Panc1 (cell line): ENCODE measurements around the gene CREBZF. TPM values are rescaled to one million over a fixed set of nuclear protein-coding genes. Genes with fewer than 3 reads are reported as not detected.

Experiments used
- ATAC-seq: fragments of 200-7000 bp; cut with Tn5 transposase; 2 replicates; pipeline ENCODE4 v1.9.1; 2020; ENCODE audit warnings: mild to moderate bottlenecking, moderate library complexity
- BruUV-seq: library from RNA; stranded (reverse); fragments of 400-500 nt; replicated peaks from 2 replicates; lab custom pipeline; 2021; lab: Mats Ljungman, UMichigan
- CTCF ChIA-PET: fragments of 300-600 bp; sonication (Branson Sonifier 250); formaldehyde crosslinking; loops from one replicate; lab custom pipeline; 2022; ENCODE audit warnings: antibody characterized with exemption; lab: Charles Lee
- POLR2A ChIA-PET: fragments of 300-600 bp; sonication (Branson Sonifier 250); formaldehyde crosslinking; loops from one replicate; lab custom pipeline; 2022; ENCODE audit warnings: antibody characterized with exemption; lab: Charles Lee
- DNase-seq: peaks from one replicate; pipeline ENCODE4 v3.0.0-alpha.2; 2010; ENCODE audit warnings: low read depth, low spot score
- H3K27ac ChIP-seq: 2 replicates; pipeline ENCODE4 v1.5.1; 2011; ENCODE audit warnings: mild to moderate bottlenecking, low read length, inconsistent platforms
- H3K27me3 ChIP-seq: fragments of 200-500 bp; sonication (Bioruptor generic); 2 replicates; pipeline ENCODE4 v1.6.0; 2014; ENCODE audit warnings: low read length, inconsistent platforms; ENCODE audit not compliant: control insufficient read depth, insufficient read depth
- H3K36me3 ChIP-seq: fragments of 200-500 bp; sonication (Bioruptor generic); 2 replicates; pipeline ENCODE4 v1.5.1; 2014; ENCODE audit warnings: inconsistent platforms, mild to moderate bottlenecking, low read length, moderate library complexity; ENCODE audit not compliant: control insufficient read depth, insufficient read depth
- H3K4me1 ChIP-seq: 2 replicates; pipeline ENCODE4 v1.5.1; 2011; ENCODE audit warnings: inconsistent platforms, mild to moderate bottlenecking, low read length, moderate library complexity; ENCODE audit not compliant: control insufficient read depth, insufficient read depth
- H3K4me3 ChIP-seq, 2 experiments: 2 replicates each; pipeline ENCODE4 v1.5.1; 2011 to 2012; ENCODE audit warnings: low read depth in 2 of 2, low read length in 2 of 2, mild to moderate bottlenecking in 2 of 2, inconsistent platforms in 1 of 2, moderate library complexity in 1 of 2
- H3K9me3 ChIP-seq: fragments of 200-500 bp; sonication (Bioruptor generic); 2 replicates; pipeline ENCODE4 v1.5.1; 2014; ENCODE audit warnings: low read depth, mild to moderate bottlenecking, inconsistent platforms, low read length, moderate library complexity; ENCODE audit not compliant: control insufficient read depth, insufficient read depth
- CTCF ChIP-seq: fragments of 450-650 bp; IDR thresholded peaks from 2 replicates; pipeline ENCODE4 v1.5.1; 2017; ENCODE audit warnings: mild to moderate bottlenecking
- POLR2AphosphoS5 ChIP-seq: IDR thresholded peaks from 2 replicates; pipeline ENCODE4 v1.6.1; 2012; ENCODE audit warnings: mild to moderate bottlenecking, low read depth, low read length, moderate library complexity
- REST ChIP-seq, 2 experiments: IDR thresholded peaks; 2 replicates each; pipeline ENCODE4 v1.6.1; 2011 to 2012; ENCODE audit warnings: low read depth in 2 of 2, control low read depth in 1 of 2, low read length in 1 of 2, mild to moderate bottlenecking in 1 of 2, moderate library complexity in 1 of 2; ENCODE audit not compliant: insufficient read depth in 1 of 2
- SIN3A ChIP-seq: IDR thresholded peaks from 2 replicates; pipeline ENCODE4 v1.6.1; 2012; ENCODE audit warnings: low read depth, mild to moderate bottlenecking, low read length, moderate library complexity, borderline replicate concordance; ENCODE audit not compliant: insufficient read depth
- TCF7L2 ChIP-seq: IDR thresholded peaks from 2 replicates; pipeline ENCODE4 v1.6.1; 2011; ENCODE audit warnings: mild to moderate bottlenecking, low read depth, low read length, inconsistent platforms
- in situ Hi-C: cut with HindIII; loops from 2 replicates; pipeline ENCODE4 v1.10.0; 2016; ENCODE audit warnings: low sequenced_read_pairs, low pct_unique_long_range_greater_than_20kb
- intact Hi-C: fragments of 100-400 bp; cut with micrococcal nuclease; formaldehyde crosslinking; loops from one replicate; pipeline ENCODE4 v1.10.0; 2022; ENCODE audit not compliant: unreplicated experiment
- total RNA-seq: library from RNA; stranded (reverse); gene quantifications from one replicate; pipeline ENCODE4 v1.2.1, GENCODE V29; 2021; ENCODE audit not compliant: unreplicated experiment

CREBZF gene
- total RNA-seq, 1 experiment from 2014 or later, result 75.8 TPM

- ChIA-PET POLR2A (no interaction called here), CTCF (interaction anchor here (0.5 kb wide), 1 partner anchor 1075 kb away, joined by 4 read pairs; no protein-coding TSS in a partner anchor)
- BruUV-seq, result TSS peak; percentile 44
- intact Hi-C loops (no loop called here), in situ Hi-C loops (no loop called here)
- peaks cover 12% of the 10 kb centered on the region for H3K36me3 ChIP-seq
- DNase-seq, result no peak
- TF ChIP-seq CTCF (peak; percentile 72; the same call in 1 of the 2 replicates), TCF7L2 (no peak)
- H3K9me3 ChIP-seq, result no peaks in the 10 kb centered on the region
- H3K27ac ChIP-seq, result peak overlapping the region; percentile 11; the same call in 1 of the 2 replicates
- no peaks in the 10 kb centered on the region for H3K27me3 ChIP-seq
- no peak overlapping the region for H3K4me3 ChIP-seq
- H3K4me1 ChIP-seq, result peaks cover 6% of the 10 kb centered on the region
- no peak for ATAC-seq
These were observed 29.6 kb upstream of the CREBZF start for GRCh38 chr11:85694385-85694980.

- ATAC-seq (peak; percentile 50), DNase-seq (no peak)
- no TSS peak for BruUV-seq
- Histone ChIP-seq H3K4me1 (peaks cover 21% of the 10 kb centered on the region), H3K4me3 (peak within 1 kb of the TSS in 1 of 2 experiments; percentile 2; a peak in 1 of 4 replicates), H3K27ac (peak within 1 kb of the TSS; percentile 48; the same call in 1 of the 2 replicates), H3K27me3 (no peaks in the 10 kb centered on the region), H3K9me3 (no peaks in the 10 kb centered on the region), H3K36me3 (no peaks in the 10 kb centered on the region)
- ChIA-PET POLR2A (no interaction called here), CTCF (no interaction called here)
- TF ChIP-seq SIN3A, result no peak
- TF ChIP-seq POLR2AphosphoS5, result no peak
- no peak for TF ChIP-seq TCF7L2
- TF ChIP-seq REST (IDR thresholded peaks at IDR 0.05; ENCODE audit: insufficient read depth in 1 of 2, low read depth in 2 of 2, low read length in 1 of 2), result no peak
- TF ChIP-seq CTCF, result no peak
- intact Hi-C loops, result no loop called here
- in situ Hi-C loops, result no loop called here
These were observed 21.0 kb upstream of the CREBZF start, which contains the start of gene CCDC89 for GRCh38 chr11:85685820-85686459. TSS of gene CCDC89 (minus strand) at chr11:85686195. CDS start at chr11:85686130, 65 bp downstream.
